ENCODE measurements around the gene OSBPL9. TPM values are rescaled to one million over a fixed set of nuclear protein-coding genes. Genes with fewer than 3 reads are reported as not detected.
"Not testable (repeated sequence)": the region's sequence is repeated elsewhere in the genome, so short reads cannot be mapped to it uniquely, and the experiment has no call there.

Gene OSBPL9
- total RNA-seq, 1 donor from 2014 or later, result 78.7 TPM

DNA sequence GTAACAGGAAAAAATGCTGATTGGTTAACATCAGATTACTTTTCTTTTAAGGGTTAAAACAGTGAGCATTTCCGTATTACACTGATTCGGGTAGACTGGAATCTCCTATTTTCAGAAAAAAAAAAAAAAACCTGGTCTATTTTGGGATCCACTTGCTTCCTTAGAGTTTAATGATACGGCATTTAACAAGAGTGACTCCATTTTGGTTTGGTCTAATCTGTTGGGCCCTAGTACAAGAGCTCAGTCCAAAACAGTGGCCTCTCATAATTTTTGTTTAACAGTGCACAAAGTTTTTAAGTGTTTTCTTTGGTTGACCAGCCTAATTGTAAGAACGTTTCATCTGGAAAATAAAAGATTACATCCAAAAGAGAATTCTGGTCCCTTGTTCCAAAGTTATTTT lies 141.4 kb downstream of the OSBPL9 start:
- DNase-seq (ENCODE audit: low spot score in 2 of 2) (no peak), FAIRE-seq (no peak)

DNA sequence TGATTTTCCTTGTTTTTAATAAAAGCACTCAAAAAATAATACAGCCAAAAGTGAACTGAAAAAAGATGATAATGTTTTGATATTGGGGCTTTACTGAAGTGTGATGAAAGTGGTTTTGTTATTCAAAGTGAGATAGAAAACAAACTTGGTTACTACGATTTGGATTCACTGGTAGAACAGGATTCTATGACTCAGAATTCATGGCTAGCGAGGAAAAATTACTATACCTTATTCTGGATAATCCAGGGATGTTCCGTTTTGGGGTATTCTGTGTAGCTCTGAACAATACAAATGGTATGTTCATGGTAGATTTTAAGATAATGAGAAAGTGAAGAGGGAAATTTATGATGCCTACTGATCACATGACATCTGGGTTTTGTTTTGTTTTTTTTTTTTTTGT lies 144.0 kb downstream of the OSBPL9 start:
- DNase-seq (ENCODE audit: low spot score in 2 of 2) (no peak), FAIRE-seq (no peak)

DNA sequence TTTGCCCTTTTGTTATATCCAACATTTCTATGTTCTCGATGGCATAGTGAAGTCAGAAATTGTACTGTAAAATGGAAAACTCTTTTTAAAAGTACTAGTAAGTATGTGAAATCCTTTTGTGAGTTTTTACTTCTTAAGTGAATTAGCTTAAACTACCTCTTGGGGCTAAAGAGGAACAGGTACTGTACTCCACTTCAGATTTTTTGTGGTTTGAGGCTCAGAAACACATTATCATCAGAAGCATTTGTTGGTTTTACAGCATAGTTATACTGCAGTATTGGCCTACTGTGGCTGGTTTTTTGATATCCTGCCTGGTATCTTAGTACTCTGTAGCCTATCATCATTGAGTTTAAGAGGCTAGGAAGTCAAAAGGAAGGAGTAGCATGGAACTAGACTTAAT lies 144.5 kb downstream of the OSBPL9 start:
- DNase-seq (ENCODE audit: low spot score in 2 of 2) (no peak), FAIRE-seq (no peak)

DNA sequence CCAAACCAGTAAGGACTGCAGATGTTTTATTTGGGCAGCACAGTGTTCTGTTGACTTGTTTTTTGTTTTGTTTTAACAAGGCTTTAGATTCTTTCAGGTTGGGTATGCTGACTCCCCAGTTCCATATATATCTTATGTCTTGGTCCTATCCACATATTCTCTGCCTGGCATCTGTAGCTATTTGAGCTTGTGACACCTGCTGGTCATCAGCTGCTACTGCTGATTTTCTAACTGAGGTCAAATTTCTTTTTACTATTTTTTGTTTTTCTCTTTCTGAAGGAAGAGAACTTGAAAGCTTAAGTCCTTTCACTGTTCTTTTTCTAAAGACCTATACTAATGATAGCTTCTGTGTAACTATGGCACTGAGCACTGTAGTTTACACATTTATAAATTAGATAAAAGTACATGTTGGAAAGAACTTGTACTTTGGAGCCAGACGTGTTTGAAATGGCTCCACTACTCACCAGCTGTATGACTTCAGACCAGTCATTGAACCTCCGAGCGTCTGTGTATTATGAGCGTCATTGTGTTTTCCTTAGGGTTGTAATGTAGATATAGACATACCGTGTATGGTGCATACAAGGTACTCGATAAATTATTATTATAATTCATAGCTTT lies 152.2 kb downstream of the OSBPL9 start:
- FAIRE-seq (peak; percentile 86), DNase-seq (ENCODE audit: low spot score in 2 of 2) (peak; percentile 12 to 45)

DNA sequence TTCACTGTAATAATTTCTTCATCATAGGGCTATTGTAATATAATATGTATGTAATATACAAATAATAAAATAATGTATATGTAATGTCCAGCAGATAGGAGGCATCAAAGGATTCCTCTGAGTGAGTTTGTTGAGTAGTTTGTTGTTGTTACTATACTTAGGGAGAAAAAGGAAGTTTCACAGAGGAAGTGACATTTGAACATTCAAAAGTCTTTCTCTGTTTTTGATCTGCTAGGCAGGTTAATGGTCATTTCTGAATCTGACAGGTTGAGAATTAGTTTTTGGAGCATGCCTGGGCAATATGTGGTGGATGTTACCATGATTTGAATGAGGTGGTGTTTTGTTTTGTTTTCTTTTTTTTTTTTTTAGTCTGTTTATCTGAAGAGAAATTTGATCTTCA lies 159.5 kb downstream of the OSBPL9 start:
- no peak for FAIRE-seq
- DNase-seq (ENCODE audit: low spot score in 2 of 2), result no peak

DNA sequence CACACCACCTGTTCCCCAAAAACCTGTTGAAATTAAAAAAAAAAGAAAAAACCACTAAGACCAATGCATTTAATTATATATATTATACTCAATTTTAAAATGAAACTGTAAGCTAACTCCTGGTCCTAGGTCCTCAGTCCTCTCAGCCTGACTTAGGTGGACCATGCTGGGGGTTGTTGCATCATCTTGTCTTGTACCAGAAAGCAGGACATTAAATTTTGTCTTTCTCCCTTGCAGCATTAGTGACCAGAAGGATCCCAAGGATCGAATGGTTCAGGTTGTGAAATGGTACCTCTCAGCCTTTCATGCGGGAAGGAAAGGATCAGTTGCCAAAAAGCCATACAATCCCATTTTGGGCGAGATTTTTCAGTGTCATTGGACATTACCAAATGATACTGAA lies 164.0 kb downstream of the OSBPL9 start:
- FAIRE-seq, result no peak
- DNase-seq (ENCODE audit: low spot score in 2 of 2), result no peak

DNA sequence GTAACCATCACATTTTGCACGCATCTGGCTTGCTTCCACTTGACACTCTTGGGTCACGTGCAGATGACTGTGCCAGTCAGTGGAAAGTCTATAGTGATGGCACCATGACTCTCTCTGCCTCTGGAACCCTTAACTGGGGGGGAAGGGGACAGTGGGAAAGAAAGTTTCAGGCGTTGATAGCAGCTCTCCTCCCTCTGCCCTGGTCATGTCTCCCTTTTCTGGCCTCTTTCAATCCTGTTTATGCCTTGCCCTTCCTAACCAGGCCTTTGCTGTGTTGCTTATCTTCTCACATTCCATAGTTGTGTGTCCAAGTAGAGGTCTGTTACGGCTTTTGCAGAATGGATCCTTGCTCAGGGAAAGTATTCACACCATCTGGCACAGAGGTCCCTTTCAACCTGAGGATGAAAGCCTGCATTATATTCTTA lies 168.1 kb downstream of the OSBPL9 start:
- no peak for FAIRE-seq
- no peak for DNase-seq (ENCODE audit: low spot score in 2 of 2)

DNA sequence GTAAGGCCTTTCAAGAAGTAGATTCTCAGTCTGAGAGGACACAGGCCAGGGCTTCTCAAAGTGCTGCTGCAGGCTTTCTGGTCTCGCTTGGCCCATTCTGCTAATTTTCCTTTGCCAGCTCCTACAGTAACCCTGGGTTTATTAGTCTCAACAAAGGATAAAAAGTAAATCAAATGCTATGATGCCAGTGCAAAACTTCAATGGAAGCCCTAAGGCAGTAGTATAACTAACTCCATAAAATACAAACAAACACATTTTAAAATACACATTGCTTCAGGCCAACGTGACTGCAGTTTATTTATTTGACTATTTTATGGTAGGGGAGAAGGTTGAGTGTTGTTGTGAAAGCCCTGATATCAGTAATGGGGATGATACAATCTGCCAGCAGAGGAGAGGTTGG lies 172.0 kb downstream of the OSBPL9 start:
- FAIRE-seq (no peak), DNase-seq (ENCODE audit: low spot score in 2 of 2) (no peak)

DNA sequence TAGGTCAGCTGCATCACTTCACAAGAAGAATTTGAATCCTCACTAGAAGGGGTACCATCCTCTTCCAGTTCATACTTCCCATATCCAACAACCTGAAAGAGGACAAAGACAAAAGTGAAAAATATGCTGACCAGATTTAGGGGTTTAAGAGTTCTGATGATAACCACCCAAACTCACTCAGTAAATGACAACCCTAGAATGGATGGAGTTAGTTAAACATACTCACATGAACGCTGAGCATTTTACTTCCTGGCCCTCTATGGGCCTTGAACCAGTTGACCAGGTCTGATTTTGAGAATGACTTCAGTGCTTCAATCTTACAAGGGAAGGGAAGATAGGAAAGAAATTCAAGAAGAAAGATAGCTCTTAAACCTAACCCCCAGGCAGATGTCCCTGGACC lies 172.4 kb downstream of the OSBPL9 start:
- FAIRE-seq (no peak), DNase-seq (ENCODE audit: low spot score in 2 of 2) (no peak)

DNA sequence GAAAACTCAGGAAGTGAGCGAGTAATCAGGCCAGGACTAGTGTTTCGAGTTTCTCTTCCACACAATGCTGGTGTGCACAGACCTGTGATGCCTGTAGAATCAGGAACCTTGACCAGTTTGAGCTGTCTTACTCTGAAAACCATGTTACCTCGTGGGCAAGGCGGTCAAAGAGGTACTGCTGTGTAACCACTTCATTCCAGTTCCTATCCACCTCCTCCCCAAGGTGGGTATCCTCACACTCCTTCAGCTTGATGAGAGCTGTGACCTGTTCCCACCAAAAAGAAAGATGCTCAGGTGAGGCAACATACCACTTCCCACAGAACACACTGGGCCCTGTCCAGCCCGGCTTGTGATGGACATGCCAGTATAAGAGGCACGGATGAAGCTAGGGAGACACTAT lies 173.5 kb downstream of the OSBPL9 start:
- DNase-seq (ENCODE audit: low spot score in 2 of 2) (no peak), FAIRE-seq (no peak)

DNA sequence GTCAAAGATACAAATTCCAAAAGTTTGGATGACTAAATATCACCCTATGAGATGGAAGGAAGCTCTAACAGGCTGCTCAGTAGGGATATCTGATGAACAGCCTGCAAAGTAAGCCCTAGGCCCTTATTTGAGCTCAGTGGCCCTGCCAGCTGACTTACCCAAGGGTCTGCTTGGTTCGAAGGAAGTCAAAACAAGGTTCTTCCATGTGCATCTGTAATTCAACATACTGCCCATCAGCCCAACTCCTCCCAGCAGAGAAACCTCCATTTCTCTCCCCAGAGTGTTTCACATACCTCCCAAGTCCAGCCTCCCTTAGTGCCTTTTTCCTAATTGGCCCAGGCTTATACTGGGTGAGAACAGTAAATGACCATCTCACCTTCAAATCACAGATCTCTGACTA lies 175.0 kb downstream of the OSBPL9 start:
- no peak for FAIRE-seq

DNA sequence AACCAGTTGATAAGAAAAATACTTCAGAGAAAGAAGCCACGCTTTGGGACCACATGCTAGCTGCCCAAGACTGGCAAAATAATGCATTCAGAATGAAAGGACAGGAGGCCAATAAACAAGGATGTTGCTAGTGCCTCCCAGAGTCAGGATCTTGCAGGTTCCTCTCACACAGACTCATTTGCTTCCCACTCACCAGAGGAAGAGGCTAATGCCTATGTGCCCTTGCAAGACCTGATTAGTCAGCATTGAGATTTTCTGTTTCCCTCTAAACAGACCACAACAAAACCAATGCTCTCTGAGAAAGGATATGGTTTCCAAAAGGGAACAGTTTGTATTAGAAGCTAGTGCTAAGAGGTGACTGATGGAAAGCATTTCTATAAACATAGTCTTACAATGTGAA lies 176.0 kb downstream of the OSBPL9 start:
- DNase-seq (ENCODE audit: low spot score in 2 of 2), result no peak
- FAIRE-seq, result no peak

More for the DNA sequence above, 175.0 kb downstream of the OSBPL9 start:
- no peak for DNase-seq (ENCODE audit: low spot score in 2 of 2)

DNA sequence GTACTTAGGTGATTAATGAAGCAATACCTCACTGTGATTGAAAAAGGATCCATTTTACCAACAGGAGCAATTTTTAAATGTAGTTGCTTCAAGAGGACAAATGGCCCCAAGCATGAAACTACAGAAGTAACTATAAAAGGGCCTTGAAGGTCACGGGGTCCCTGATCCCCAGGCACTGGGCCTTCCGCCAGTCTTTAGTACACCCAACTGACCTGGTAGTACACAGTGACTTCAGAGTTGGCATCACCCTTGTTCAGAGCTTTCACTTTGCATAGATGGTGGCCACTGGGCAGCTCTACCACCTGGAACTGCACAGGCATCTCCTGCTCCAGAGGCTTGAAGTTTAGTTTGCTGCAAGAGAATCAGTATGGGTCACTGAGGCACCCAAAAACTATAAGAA lies 177.4 kb downstream of the OSBPL9 start:
- no peak for DNase-seq (ENCODE audit: low spot score in 2 of 2)
- FAIRE-seq, result no peak

DNA sequence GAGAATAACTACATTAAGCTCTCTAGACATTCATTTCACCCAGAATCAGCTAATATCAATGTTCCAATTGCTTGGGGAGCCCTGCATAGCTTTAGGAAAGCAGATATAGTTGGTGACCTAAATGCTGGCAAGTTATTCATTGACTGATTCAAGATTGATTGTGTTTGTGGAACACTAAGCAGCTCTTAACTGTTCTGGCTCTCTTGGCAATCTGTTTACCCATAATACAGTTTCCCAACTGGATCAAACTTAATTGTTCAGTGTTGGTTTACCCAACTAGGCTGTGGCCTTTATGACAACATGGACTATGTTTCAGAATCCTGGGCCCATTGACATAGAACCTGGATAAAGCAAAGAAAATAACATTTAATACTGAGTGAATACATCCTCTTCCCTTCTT lies 178.0 kb downstream of the OSBPL9 start:
- no peak for FAIRE-seq

DNA sequence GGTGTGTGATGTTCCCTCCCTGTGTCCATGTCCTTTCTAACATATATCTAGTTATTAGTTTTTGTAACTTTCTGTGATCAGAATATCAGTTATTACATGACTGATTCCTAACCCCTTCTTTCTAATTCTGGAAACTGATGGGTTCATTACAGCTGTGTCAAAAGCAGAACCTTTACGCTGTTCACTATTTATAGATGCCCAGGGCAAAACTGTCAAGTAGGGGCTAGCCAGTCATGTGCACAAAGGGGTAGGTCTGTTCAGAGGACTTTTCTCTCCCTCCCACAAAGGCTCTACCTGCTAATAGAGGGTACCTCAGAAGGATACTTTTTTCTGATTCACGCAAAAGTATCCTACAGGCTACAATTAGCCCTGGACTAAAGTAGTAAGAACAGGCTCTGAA lies 182.5 kb downstream of the OSBPL9 start:
- FAIRE-seq (no peak), DNase-seq (ENCODE audit: low spot score in 2 of 2) (no peak)

More for the DNA sequence above, 178.0 kb downstream of the OSBPL9 start:
- DNase-seq (ENCODE audit: low spot score in 2 of 2), result no peak

DNA sequence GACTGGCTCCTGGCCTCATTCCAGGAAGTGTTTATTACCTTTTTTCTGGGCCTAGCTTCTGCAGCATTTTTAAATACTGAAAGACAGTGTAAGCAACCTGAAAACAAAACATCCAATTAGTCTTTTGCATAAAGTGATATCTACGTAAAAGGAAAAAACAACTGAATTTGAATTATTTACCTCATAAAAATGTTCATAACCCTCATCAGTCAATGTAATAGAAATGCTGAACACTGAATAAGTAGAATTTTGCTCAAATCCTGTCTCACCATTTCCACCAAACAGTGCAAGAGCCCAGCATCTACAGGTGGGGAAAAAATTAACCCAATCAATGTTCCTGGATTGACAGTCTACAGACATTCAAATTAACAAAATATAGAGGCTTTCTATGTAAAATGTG lies 197.6 kb downstream of the OSBPL9 start:
- no peak for FAIRE-seq

DNA sequence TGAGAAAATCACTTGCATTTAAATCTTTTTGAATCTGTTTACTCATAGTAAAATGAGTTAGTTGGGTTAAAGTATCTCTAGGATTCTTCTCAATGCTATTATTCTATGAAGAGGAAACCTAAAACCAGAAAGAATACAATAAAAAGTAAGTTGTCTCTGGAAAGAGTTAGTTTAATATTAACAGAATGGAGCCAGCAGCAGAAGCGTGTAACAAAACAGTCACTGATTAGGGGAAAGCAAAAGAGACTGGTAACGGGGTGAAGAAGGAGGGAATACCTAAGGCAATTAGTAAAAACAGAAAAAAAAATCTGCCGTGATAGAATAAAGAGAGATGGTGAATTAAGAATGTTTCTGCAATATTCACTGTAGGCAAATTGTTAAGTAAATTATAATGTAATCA lies 201.6 kb downstream of the OSBPL9 start:
- DNase-seq (ENCODE audit: low spot score in 2 of 2), result no peak
- FAIRE-seq, result no peak

More for the DNA sequence above, 197.6 kb downstream of the OSBPL9 start:
- DNase-seq (ENCODE audit: low spot score in 2 of 2), result no peak

DNA sequence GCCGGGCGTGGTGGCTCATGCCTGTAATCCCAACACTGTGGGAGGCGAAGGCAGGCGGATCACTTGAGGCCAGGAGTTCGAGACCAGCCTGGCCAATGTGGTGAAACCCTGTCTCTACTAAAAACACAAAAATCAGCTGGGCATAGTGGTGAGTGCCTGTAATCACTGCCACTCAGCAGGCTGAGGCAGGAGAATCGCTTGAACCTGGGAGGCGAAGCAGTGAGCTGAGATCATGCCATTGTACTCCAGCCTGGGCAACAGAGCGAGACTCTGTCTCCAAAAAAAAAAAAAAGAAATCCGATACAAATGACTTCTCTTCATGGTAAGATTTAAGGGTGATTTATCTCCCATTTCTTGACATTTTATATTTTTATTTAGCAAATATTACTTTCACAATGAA lies 202.1 kb downstream of the OSBPL9 start:
- not testable (repeated sequence) for FAIRE-seq; DNase-seq (ENCODE audit: low spot score in 2 of 2)

DNA sequence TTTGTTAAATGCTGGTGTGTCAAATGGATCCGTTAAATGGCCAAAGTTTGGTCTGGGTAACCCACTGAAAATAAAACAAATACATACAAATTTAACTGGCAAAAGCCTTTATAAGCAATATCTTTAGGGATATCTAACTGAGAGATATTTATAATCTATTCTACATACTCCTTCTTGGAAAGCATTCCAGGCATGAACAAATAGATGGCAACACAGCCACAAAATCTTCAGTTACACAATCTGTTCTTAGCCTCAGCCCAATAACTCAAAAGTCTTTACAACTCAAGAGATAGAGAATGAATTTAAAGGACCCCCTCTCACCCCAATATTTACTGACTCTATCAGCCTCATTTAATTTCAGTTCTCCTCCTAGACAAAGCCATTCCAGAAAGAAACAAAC lies 202.9 kb downstream of the OSBPL9 start:
- DNase-seq (ENCODE audit: low spot score in 2 of 2) (no peak), FAIRE-seq (no peak)

DNA sequence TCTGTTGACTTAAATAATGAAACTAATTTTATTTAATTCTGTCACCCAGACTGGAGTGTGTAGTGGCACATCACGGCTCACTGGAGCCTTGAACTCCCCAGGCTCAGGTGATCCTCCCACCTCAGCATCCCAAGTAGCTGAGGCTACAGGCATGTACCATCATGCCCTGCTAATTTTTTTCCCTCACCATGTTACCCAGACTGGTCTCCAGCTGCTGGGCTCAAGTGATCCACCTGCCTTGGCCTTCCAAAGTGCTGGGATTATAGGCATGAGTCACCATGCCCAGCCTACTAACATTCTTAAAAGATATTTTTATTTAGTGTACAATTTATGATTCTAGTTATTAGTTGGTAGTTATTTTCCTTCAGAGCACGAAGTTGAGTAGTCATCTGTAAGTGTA lies 212.2 kb downstream of the OSBPL9 start:
- DNase-seq (ENCODE audit: low spot score in 2 of 2) (no peak), FAIRE-seq (no peak)

DNA sequence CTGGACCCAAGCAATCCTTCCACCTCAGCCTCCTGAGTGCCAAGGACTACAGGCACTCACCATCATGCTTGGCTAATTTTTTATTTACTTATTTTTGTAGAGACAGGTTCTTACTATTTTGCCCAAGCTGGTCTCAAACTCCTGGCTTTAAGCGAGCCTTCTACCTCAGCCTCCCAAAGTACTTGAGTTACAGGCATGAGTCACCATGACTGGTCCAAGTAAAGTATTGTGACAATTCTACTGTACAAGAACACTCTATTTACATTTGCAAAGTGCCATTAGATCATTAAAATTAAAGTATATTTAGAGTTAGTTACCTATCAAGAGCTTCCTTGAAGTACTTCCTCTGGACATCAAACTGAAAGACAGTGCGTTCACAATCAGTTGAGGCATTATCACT lies 216.8 kb downstream of the OSBPL9 start:
- FAIRE-seq (no peak), DNase-seq (ENCODE audit: low spot score in 2 of 2) (no peak)

DNA sequence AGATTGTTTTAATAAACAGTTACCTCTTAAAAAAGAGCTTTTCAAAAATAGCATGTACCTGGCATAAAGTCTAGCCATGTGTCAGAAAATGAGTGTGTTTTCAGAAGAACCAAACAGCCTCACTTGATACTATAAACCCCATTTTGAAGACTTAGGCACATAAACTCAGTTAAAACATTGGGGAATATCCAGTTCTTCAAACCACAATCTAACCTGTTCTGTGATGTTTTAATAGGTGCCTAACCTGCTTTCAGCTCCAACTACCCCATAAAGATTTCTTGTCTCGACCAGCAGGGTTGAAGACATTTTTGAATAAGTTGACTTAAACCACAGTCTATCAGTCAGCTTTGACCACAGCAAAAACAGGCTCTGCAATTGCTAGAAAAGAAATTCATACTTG lies 220.4 kb downstream of the OSBPL9 start:
- FAIRE-seq, result no peak
- no peak for DNase-seq (ENCODE audit: low spot score in 2 of 2)
